GM21529 (cell line): Measurements from ENCODE around the gene EBI3.
A peak's percentile ranks its signal among the peaks of the same experiment; 100 is the strongest.
"Not testable (repeated sequence)": the region's sequence is repeated elsewhere in the genome, so short reads cannot be mapped to it uniquely, and the experiment has no call there.

ENCODE experiments used
- ATAC-seq: cut with Tn5 transposase; IDR thresholded peaks from one replicate; pipeline ENCODE4 v1.9.1; 2021; ENCODE audit not compliant: unreplicated experiment

Gene EBI3

GRCh38 chr19:4229179-4229931 lies at the start of gene EBI3:
TSS of gene EBI3 (plus strand) at chr19:4229523. CDS start at chr19:4229551, 28 bp downstream.
- ATAC-seq, result peak; percentile 63

- ATAC-seq, result no peak
Observed at GRCh38 chr19:4181053-4181508, 48.2 kb upstream of the EBI3 start.

- peak; percentile 65 for ATAC-seq
Observed at GRCh38 chr19:4182084-4182810, 47.1 kb upstream of the EBI3 start, which contains the start of the genes ANKRD24 and SIRT6. TSS of gene ANKRD24 (plus strand) at chr19:4182689. CDS start at chr19:4186426, 3,737 bp downstream. TSS of gene SIRT6 (minus strand) at chr19:4182563. CDS start at chr19:4182539, 24 bp downstream.

- no peak for ATAC-seq
Observed at GRCh38 chr19:4183967-4184717, 45.2 kb upstream of the EBI3 start.

GRCh38 chr19:4184718-4185352 lies 44.5 kb upstream of the EBI3 start:
- no peak for ATAC-seq

- no peak for ATAC-seq
Observed at GRCh38 chr19:4185413-4186086, 43.8 kb upstream of the EBI3 start.

- ATAC-seq, result no peak
Observed at GRCh38 chr19:4186087-4186993, 43.0 kb upstream of the EBI3 start.

GRCh38 chr19:4187313-4188122 lies 41.8 kb upstream of the EBI3 start:
- ATAC-seq, result no peak

GRCh38 chr19:4189641-4190040 lies 39.7 kb upstream of the EBI3 start:
- ATAC-seq, result no peak

GRCh38 chr19:4192537-4192936 lies 36.8 kb upstream of the EBI3 start:
- ATAC-seq, result not testable (repeated sequence)

GRCh38 chr19:4194353-4194752 lies 35.0 kb upstream of the EBI3 start:
- no peak for ATAC-seq

- no peak for ATAC-seq
Observed at GRCh38 chr19:4196009-4196408, 33.3 kb upstream of the EBI3 start.

- no peak for ATAC-seq
Observed at GRCh38 chr19:4196587-4197148, 32.7 kb upstream of the EBI3 start.

GRCh38 chr19:4197228-4197624 lies 32.1 kb upstream of the EBI3 start:
- ATAC-seq, result no peak

GRCh38 chr19:4197625-4198466 lies 31.5 kb upstream of the EBI3 start:
- ATAC-seq, result no peak

GRCh38 chr19:4198467-4199126 lies 30.7 kb upstream of the EBI3 start:
- no peak for ATAC-seq
